ENCODE measurements around the gene CRY1. TPM values are rescaled to one million over a fixed set of nuclear protein-coding genes. Genes with fewer than 3 reads are reported as not detected.

CRY1 gene
- total RNA-seq = 26.8 and 31.0 TPM in 2 replicates

- TF ChIP-seq CTCF (conservative IDR thresholded peaks at IDR 0.05; ENCODE audit: low read depth, low read length) = no peak
Measured at GRCh38 chr12:107093417-107094182, at the start of gene CRY1. Gene CRY1 (minus strand): TSS chr12:107093549. CDS start chr12:107092961, 588 bp downstream.

GRCh38 chr12:107139787-107140186 is 46.4 kb upstream of the CRY1 start:
- H3K4me3 ChIP-seq (ENCODE audit: low read depth, low read length) = no peak overlapping the region
- no peak for DNase-seq (ENCODE audit: low read depth)
- TF ChIP-seq CTCF (conservative IDR thresholded peaks at IDR 0.05; ENCODE audit: low read depth, low read length) = no peak

More at GRCh38 chr12:107093417-107094182, at the start of gene CRY1:
- H3K4me3 ChIP-seq (ENCODE audit: low read depth, low read length) = peak within 1 kb of the TSS; percentile 94
- peak; percentile 50 for DNase-seq (ENCODE audit: low read depth)

- TF ChIP-seq CTCF (conservative IDR thresholded peaks at IDR 0.05; ENCODE audit: low read depth, low read length) = no peak
- no peak for DNase-seq (ENCODE audit: low read depth)
- H3K4me3 ChIP-seq (ENCODE audit: low read depth, low read length) = no peak overlapping the region
Measured at GRCh38 chr12:107138990-107139389, 45.6 kb upstream of the CRY1 start.

GRCh38 chr12:107135177-107135576 is 41.8 kb upstream of the CRY1 start:
- TF ChIP-seq CTCF (conservative IDR thresholded peaks at IDR 0.05; ENCODE audit: low read depth, low read length) = no peak
- no peak for DNase-seq (ENCODE audit: low read depth)

GRCh38 chr12:107134558-107134957 is 41.2 kb upstream of the CRY1 start:
- no peak overlapping the region for H3K4me3 ChIP-seq (ENCODE audit: low read depth, low read length)
- peak; percentile 57 for TF ChIP-seq CTCF (conservative IDR thresholded peaks at IDR 0.05; ENCODE audit: low read depth, low read length)
- no peak for DNase-seq (ENCODE audit: low read depth)

More at GRCh38 chr12:107135177-107135576, 41.8 kb upstream of the CRY1 start:
- no peak overlapping the region for H3K4me3 ChIP-seq (ENCODE audit: low read depth, low read length)

GRCh38 chr12:107133462-107133861 is 40.1 kb upstream of the CRY1 start:
- no peak for DNase-seq (ENCODE audit: low read depth)
- H3K4me3 ChIP-seq (ENCODE audit: low read depth, low read length) = no peak overlapping the region
- peak; percentile 24 for TF ChIP-seq CTCF (conservative IDR thresholded peaks at IDR 0.05; ENCODE audit: low read depth, low read length)

Data from epithelial cell of proximal tubule (primary cell).